Tibial nerve (tissue), 4 donors: ENCODE measurements around the gene FOXRED2.

Source experiments
- CTCF ChIP-seq, 5 experiments: fragments of 200-600 bp in 3 of 5; fragments of 450-650 bp in 2 of 5; sonication (generic) in 3 of 5; IDR thresholded peaks; one replicate each; pipeline ENCODE4 v1.5.1; 2016 to 2019; ENCODE audit warnings: antibody characterized with exemption in 5 of 5, mild to moderate bottlenecking in 3 of 5, moderate library complexity in 2 of 5
- EP300 ChIP-seq, 2 donors: sonication (generic); formaldehyde crosslinking; IDR thresholded peaks; one replicate each; pipeline ENCODE4 v1.6.1; 2017; ENCODE audit warnings: antibody characterized with exemption in 2 of 2, mild to moderate bottlenecking in 1 of 2
- POLR2A ChIP-seq, 2 donors: fragments of 450-650 bp; IDR thresholded peaks; one replicate each; pipeline ENCODE4 v1.6.1; 2017; ENCODE audit warnings: antibody characterized with exemption in 2 of 2, mild to moderate bottlenecking in 2 of 2, moderate library complexity in 2 of 2

DNA sequence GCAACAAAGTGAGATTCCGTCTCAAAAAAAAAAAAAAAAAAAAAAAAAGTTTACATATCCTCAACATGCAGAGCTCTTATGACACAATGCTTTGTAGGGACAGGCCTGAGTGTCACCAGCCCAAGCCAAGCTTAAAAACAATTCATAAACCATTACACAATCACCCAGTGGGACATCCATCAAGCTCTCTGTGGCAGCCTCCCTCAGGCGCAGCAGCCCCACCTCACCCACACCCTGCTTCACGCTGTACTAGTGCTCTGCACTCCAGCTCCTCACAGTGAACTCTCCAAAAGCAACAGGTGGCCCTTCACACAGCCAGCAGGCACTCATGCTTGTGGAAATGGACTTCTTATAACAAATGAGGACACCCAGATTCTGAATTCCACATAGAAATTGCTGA is 3.5 kb upstream of the FOXRED2 start:
- TF ChIP-seq CTCF (IDR thresholded peaks at IDR 0.05) (no peak), EP300 (IDR thresholded peaks at IDR 0.05) (no peak), POLR2A (IDR thresholded peaks at IDR 0.05) (no peak)
